Fibroblast of lung (primary cell): ENCODE data around the gene KCNK10. TPM values are rescaled to one million over a fixed set of nuclear protein-coding genes. Genes with fewer than 3 reads are reported as not detected.
A peak's percentile ranks its signal among the peaks of the same experiment; 100 is the strongest.

Experiments
- DNase-seq, 2 donors: peaks; one replicate each; pipeline versions ENCODE4 v3.0.0 to v3.0.0-alpha.2; 2010; ENCODE audit warnings: low read depth in 2 of 2
- H2AFZ ChIP-seq: 2 replicates; pipeline ENCODE4 v1.5.1; 2012; ENCODE audit warnings: low read length, control low read depth, inconsistent platforms
- H3K27ac ChIP-seq: 2 replicates; pipeline ENCODE4 v1.5.1; 2011; ENCODE audit warnings: low read length, control low read depth; ENCODE audit not compliant: insufficient read depth
- H3K27me3 ChIP-seq: 2 replicates; pipeline ENCODE4 v1.5.1; 2011; ENCODE audit warnings: mild to moderate bottlenecking, low read length; ENCODE audit not compliant: control insufficient read depth, insufficient read depth
- H3K36me3 ChIP-seq: 2 replicates; pipeline ENCODE4 v1.5.1; 2011; ENCODE audit warnings: low read length; ENCODE audit not compliant: control insufficient read depth, insufficient read depth
- H3K4me1 ChIP-seq: 2 replicates; pipeline ENCODE4 v1.5.1; 2011; ENCODE audit warnings: low read length; ENCODE audit not compliant: control insufficient read depth, insufficient read depth; ENCODE audit errors: extremely low read depth
- H3K4me2 ChIP-seq: 2 replicates; pipeline ENCODE4 v1.5.1; 2011; ENCODE audit warnings: low read length, control low read depth; ENCODE audit not compliant: insufficient read depth; ENCODE audit errors: extremely low read depth
- H3K4me3 ChIP-seq, 4 experiments: fragments of 200-600 bp in 1 of 4; sonication (generic) in 1 of 4; replicated peaks in 1 of 4; 2 replicates each; pipeline ENCODE4 v1.5.1; 2011 to 2016; ENCODE audit warnings: low read length in 4 of 4, low read depth in 3 of 4, mild to moderate bottlenecking in 3 of 4, control low read depth in 2 of 4, inconsistent platforms in 1 of 4, mixed read lengths in 1 of 4; ENCODE audit not compliant: insufficient read depth in 1 of 4; ENCODE audit errors: control extremely low read depth in 1 of 4
- H3K79me2 ChIP-seq: 2 replicates; pipeline ENCODE4 v1.5.1; 2012; ENCODE audit warnings: mild to moderate bottlenecking, low read length, inconsistent platforms; ENCODE audit not compliant: control insufficient read depth, insufficient read depth
- H3K9ac ChIP-seq: 2 replicates; pipeline ENCODE4 v1.5.1; 2011; ENCODE audit warnings: mild to moderate bottlenecking, low read length, control low read depth; ENCODE audit not compliant: insufficient read depth
- H3K9me3 ChIP-seq: 2 replicates; pipeline ENCODE4 v1.5.1; 2012; ENCODE audit warnings: low read depth, low read length; ENCODE audit not compliant: control insufficient read depth, insufficient read depth
- H4K20me1 ChIP-seq: 2 replicates; pipeline ENCODE4 v1.5.1; 2011; ENCODE audit warnings: low read length; ENCODE audit not compliant: control insufficient read depth, insufficient read depth; ENCODE audit errors: extremely low read depth
- CTCF ChIP-seq, 2 donors: IDR thresholded peaks in 1 of 2; conservative IDR thresholded peaks in 1 of 2; 1 replicate in 1 of 2; 2 replicates in 1 of 2; pipeline ENCODE4 v1.5.1; 2011 to 2012; ENCODE audit warnings: low read length in 2 of 2, control low read depth in 1 of 2, inconsistent platforms in 1 of 2, low read depth in 1 of 2, mild to moderate bottlenecking in 1 of 2
- EZH2 ChIP-seq: IDR thresholded peaks from 2 replicates; pipeline ENCODE4 v1.5.1; 2012; ENCODE audit warnings: low read length, control low read depth, mild to moderate bottlenecking; ENCODE audit errors: missing control alignments
- polyA plus RNA-seq, 2 donors: library from polyadenylated mRNA; depleted of rRNA in 1 of 2; stranded (reverse) in 1 of 2; unstranded in 1 of 2; fragments of >200 nt; gene quantifications; 2 replicates each; pipeline ENCODE4 v1.2.1, GENCODE V29; 2011 to 2012; ENCODE audit warnings: missing spikeins in 1 of 2
- total RNA-seq: library from RNA; depleted of rRNA; stranded (reverse); fragments of >200 nt; gene quantifications from 2 replicates; pipeline ENCODE4 v1.2.1, GENCODE V29; 2014

The KCNK10 gene
- total and polyA plus RNA-seq, 2 donors (not counting 1 experiment from before 2014, with no cell fraction given), result not detected

DNA sequence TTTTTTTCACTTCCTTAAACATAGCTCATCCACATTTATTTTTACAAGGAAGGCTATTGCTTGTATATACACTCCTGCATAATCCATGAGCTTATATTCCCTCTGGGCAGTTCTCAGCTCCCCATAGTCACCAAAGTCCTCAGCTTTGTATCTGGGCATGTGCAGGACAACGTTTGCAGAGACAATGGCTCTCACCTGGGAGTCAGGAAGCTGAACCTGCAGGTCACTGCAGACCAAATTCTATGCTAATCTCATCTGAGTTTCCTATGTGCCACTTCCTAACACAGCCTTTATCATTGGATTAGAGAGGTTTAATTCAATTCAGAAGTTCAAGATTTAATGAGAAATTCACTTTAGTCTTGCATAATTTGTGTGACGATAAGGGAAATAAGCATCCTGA lies 131.5 kb downstream of the KCNK10 start:
- Histone ChIP-seq H3K9ac (no peak overlapping the region), H3K79me2 (no peaks in the 10 kb centered on the region), H3K27me3 (peaks cover 2% of the 10 kb centered on the region), H3K4me1 (peaks cover 2% of the 10 kb centered on the region), H3K4me3 (no peak overlapping the region), H3K27ac (no peak overlapping the region), H2AFZ (no peak overlapping the region), H3K4me2 (no peak overlapping the region), H3K9me3 (no peaks in the 10 kb centered on the region), H4K20me1 (no peaks in the 10 kb centered on the region), H3K36me3 (no peaks in the 10 kb centered on the region)
- TF ChIP-seq EZH2 (no peak), CTCF (conservative IDR thresholded peaks at IDR 0.05 in 1 of 2, IDR thresholded peaks at IDR 0.05 in 1 of 2; ENCODE audit: low read depth in 1 of 2, low read length in 2 of 2) (no peak)
- DNase-seq, result no peak

DNA sequence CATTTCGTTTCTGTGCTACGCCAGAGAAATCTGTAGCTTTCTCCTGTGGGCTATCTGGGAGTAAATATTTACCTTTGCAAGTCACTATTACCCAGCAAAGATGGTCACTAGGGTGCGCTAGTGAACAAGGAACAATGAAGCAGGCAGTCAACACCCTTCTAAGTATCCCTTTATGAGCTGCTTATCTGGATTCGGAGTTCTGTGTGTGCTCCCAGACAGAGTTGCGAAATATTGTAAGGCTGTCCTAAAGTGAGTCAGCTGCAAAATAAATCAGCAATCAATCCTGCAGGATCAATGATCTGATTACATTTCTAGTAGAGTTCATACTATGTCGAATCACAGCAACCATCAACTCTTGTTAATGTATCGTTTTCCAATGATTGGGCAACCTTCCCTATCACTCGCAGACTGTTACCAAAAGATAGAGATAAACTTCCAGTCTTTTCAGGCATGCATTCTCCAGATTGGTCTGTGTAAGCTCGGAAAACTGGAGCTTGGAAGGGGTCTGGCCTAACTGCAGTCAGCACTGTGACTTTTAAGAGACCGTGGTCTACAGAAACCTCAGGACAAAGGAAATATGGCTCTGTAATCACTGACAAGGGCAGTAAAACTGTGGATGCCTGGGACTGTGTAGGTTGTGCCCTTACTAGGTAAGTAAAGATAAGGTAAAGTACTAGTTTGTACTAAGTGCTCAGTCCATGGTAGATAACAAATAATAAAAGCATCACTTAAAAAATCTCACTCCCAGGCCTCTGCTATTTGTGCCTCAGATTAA lies 133.5 kb downstream of the KCNK10 start:
- peak overlapping the region in 2 of 4 experiments; percentile 15 to 39 for H3K4me3 ChIP-seq
- no peaks in the 10 kb centered on the region for H3K36me3 ChIP-seq
- H3K9me3 ChIP-seq, result no peaks in the 10 kb centered on the region
- H3K27ac ChIP-seq, result no peak overlapping the region
- TF ChIP-seq CTCF (conservative IDR thresholded peaks at IDR 0.05 in 1 of 2, IDR thresholded peaks at IDR 0.05 in 1 of 2; ENCODE audit: low read depth in 1 of 2, low read length in 2 of 2), result peak; percentile 74 to 80
- no peak for TF ChIP-seq EZH2
- no peak overlapping the region for H3K9ac ChIP-seq
- peak; percentile 77 to 87 for DNase-seq
- H2AFZ ChIP-seq, result peak overlapping the region; percentile 21
- no peaks in the 10 kb centered on the region for H4K20me1 ChIP-seq
- no peaks in the 10 kb centered on the region for H3K27me3 ChIP-seq
- H3K4me1 ChIP-seq, result peaks cover 2% of the 10 kb centered on the region
- H3K79me2 ChIP-seq, result no peaks in the 10 kb centered on the region
- H3K4me2 ChIP-seq, result peak overlapping the region; percentile 51

- peak in 1 of 2 donors; percentile 8 for DNase-seq
- H3K27me3 ChIP-seq, result no peaks in the 10 kb centered on the region
- peak overlapping the region in 2 of 4 experiments; percentile 15 to 39 for H3K4me3 ChIP-seq
- H3K9me3 ChIP-seq, result no peaks in the 10 kb centered on the region
- no peaks in the 10 kb centered on the region for H4K20me1 ChIP-seq
- H3K4me2 ChIP-seq, result peak overlapping the region; percentile 51
- H2AFZ ChIP-seq, result peak overlapping the region; percentile 21
- H3K9ac ChIP-seq, result no peak overlapping the region
- H3K36me3 ChIP-seq, result no peaks in the 10 kb centered on the region
- TF ChIP-seq EZH2 (no peak), CTCF (conservative IDR thresholded peaks at IDR 0.05 in 1 of 2, IDR thresholded peaks at IDR 0.05 in 1 of 2; ENCODE audit: low read depth in 1 of 2, low read length in 2 of 2) (no peak)
- no peaks in the 10 kb centered on the region for H3K79me2 ChIP-seq
- peaks cover 2% of the 10 kb centered on the region for H3K4me1 ChIP-seq
- no peak overlapping the region for H3K27ac ChIP-seq
Observed at GRCh38 chr14:88188745-88189416, 134.2 kb downstream of the KCNK10 start.
